Caco-2 (cell line): ENCODE measurements around the gene RAB28. TPM values are rescaled to one million over a fixed set of nuclear protein-coding genes. Genes with fewer than 3 reads are reported as not detected.

Experiments
- BruUV-seq: library from RNA; stranded (reverse); fragments of 400-500 nt; replicated peaks from 2 replicates; lab custom pipeline; 2021; lab: Mats Ljungman, UMichigan
- CTCF ChIA-PET: fragments of 300-600 bp; sonication (Branson Sonifier 250); formaldehyde crosslinking; loops from one replicate; lab custom pipeline; 2022; ENCODE audit warnings: antibody characterized with exemption; lab: Charles Lee
- POLR2A ChIA-PET: fragments of 300-600 bp; sonication (Branson Sonifier 250); formaldehyde crosslinking; loops from one replicate; lab custom pipeline; 2022; ENCODE audit warnings: antibody characterized with exemption; lab: Charles Lee
- DNase-seq, 2 experiments: peaks; one replicate each; pipeline versions ENCODE4 v3.0.0 to v3.0.0-alpha.2; 2020 to 2022
- H3K27me3 ChIP-seq: replicated peaks from 2 replicates; pipeline ENCODE4 v1.6.0; 2011; ENCODE audit warnings: low read length; ENCODE audit not compliant: control insufficient read depth, insufficient read depth
- H3K36me3 ChIP-seq: 2 replicates; pipeline ENCODE4 v1.5.1; 2011; ENCODE audit warnings: low read length; ENCODE audit not compliant: control insufficient read depth, insufficient read depth
- H3K4me1 ChIP-seq: fragments of 250-450 bp; sonication (Bioruptor Pico); 2 replicates; pipeline ENCODE4 v1.5.1; 2020; ENCODE audit warnings: mild to moderate bottlenecking
- H3K4me3 ChIP-seq: 2 replicates; pipeline ENCODE4 v1.5.1; 2011; ENCODE audit warnings: low read depth, mild to moderate bottlenecking, control low read depth, low read length
- H3K9me3 ChIP-seq: fragments of 250-450 bp; sonication (Bioruptor Pico); 2 replicates; pipeline ENCODE4 v1.5.1; 2020; ENCODE audit warnings: mild to moderate bottlenecking, moderate library complexity
- H3K27ac Mint-ChIP-seq: one replicate; pipeline ENCODE4 v1.8.0; 2022; ENCODE audit warnings: mixed read lengths; ENCODE audit not compliant: unreplicated experiment
- H3K27me3 Mint-ChIP-seq: one replicate; pipeline ENCODE4 v1.8.0; 2022; ENCODE audit warnings: mixed read lengths; ENCODE audit not compliant: insufficient read depth, unreplicated experiment
- H3K36me3 Mint-ChIP-seq: one replicate; pipeline ENCODE4 v1.8.0; 2022; ENCODE audit warnings: mild to moderate bottlenecking, mixed read lengths; ENCODE audit not compliant: insufficient read depth, unreplicated experiment
- H3K4me1 Mint-ChIP-seq: one replicate; pipeline ENCODE4 v1.8.0; 2022; ENCODE audit warnings: low read depth, mixed read lengths; ENCODE audit not compliant: unreplicated experiment
- H3K4me3 Mint-ChIP-seq: one replicate; pipeline ENCODE4 v1.8.0; 2022; ENCODE audit warnings: mild to moderate bottlenecking, moderate library complexity, mixed read lengths; ENCODE audit not compliant: unreplicated experiment
- H3K9me3 Mint-ChIP-seq: one replicate; pipeline ENCODE4 v1.8.0; 2022; ENCODE audit warnings: mixed read lengths; ENCODE audit not compliant: unreplicated experiment
- intact Hi-C: fragments of 100-400 bp; cut with micrococcal nuclease; formaldehyde crosslinking; loops from one replicate; pipeline ENCODE4 v1.10.0; 2022; ENCODE audit not compliant: unreplicated experiment
- total RNA-seq: library from RNA; stranded (reverse); gene quantifications from 2 replicates; pipeline ENCODE4 v1.2.3, GENCODE V29; 2022
- TF ChIP-seq, protein P1 (sequence below), 2 experiments: fragments of 200-600 bp in 1 of 2; IDR thresholded peaks; 1 replicate in 1 of 2; 2 replicates in 1 of 2; pipeline versions ENCODE4 v1.5.1 to v1.8.0; 2011 to 2022; ENCODE audit warnings: antibody characterized with exemption in 1 of 2, control low read depth in 1 of 2, inconsistent platforms in 1 of 2, low read depth in 1 of 2, low read length in 1 of 2, mild to moderate bottlenecking in 1 of 2, moderate library complexity in 1 of 2; ENCODE audit not compliant: insufficient read depth in 1 of 2, severe bottlenecking in 1 of 2, unreplicated experiment in 1 of 2

RAB28 gene
- total RNA-seq, 1 experiment from 2014 or later: 14.5 TPM

DNA sequence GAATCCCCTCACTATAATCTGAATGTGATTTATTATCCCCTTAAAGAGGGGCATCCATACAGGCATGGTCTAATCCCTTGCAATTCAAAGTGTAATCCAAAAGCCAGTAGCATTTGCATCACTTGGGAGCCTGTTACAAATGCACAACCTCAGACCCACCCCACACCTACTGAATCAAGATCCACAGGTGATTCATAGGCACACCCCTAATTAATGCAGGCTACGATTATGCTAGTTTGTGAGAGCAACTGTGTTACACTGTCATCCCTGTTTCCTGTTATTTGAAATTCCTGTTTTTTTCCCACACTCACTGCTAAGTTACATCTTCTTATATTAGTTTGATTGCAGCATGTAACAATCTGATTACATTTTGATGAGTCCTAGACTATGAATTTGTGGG lies 120.0 kb downstream of the RAB28 start:
- Mint-ChIP-seq H3K4me3 (no peak overlapping the region), H3K36me3 (peaks cover 6% of the 10 kb centered on the region), H3K4me1 (no peaks in the 10 kb centered on the region), H3K9me3 (no peaks in the 10 kb centered on the region), H3K27me3 (no peaks in the 10 kb centered on the region), H3K27ac (no peak overlapping the region)
- Histone ChIP-seq H3K9me3 (no peaks in the 10 kb centered on the region), H3K36me3 (no peaks in the 10 kb centered on the region), H3K4me3 (no peak overlapping the region), H3K4me1 (no peaks in the 10 kb centered on the region), H3K27me3 (no peaks in the 10 kb centered on the region)
- DNase-seq: no peak
- ChIA-PET POLR2A (no interaction called here), CTCF (no interaction called here)
- intact Hi-C loops: no loop called here
- BruUV-seq: no TSS peak
- TF ChIP-seq, protein P1, sequence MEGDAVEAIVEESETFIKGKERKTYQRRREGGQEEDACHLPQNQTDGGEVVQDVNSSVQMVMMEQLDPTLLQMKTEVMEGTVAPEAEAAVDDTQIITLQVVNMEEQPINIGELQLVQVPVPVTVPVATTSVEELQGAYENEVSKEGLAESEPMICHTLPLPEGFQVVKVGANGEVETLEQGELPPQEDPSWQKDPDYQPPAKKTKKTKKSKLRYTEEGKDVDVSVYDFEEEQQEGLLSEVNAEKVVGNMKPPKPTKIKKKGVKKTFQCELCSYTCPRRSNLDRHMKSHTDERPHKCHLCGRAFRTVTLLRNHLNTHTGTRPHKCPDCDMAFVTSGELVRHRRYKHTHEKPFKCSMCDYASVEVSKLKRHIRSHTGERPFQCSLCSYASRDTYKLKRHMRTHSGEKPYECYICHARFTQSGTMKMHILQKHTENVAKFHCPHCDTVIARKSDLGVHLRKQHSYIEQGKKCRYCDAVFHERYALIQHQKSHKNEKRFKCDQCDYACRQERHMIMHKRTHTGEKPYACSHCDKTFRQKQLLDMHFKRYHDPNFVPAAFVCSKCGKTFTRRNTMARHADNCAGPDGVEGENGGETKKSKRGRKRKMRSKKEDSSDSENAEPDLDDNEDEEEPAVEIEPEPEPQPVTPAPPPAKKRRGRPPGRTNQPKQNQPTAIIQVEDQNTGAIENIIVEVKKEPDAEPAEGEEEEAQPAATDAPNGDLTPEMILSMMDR (IDR thresholded peaks at IDR 0.05; ENCODE audit: insufficient read depth in 1 of 2, low read depth in 1 of 2, low read length in 1 of 2, severe bottlenecking in 1 of 2, unreplicated experiment in 1 of 2): no peak

DNA sequence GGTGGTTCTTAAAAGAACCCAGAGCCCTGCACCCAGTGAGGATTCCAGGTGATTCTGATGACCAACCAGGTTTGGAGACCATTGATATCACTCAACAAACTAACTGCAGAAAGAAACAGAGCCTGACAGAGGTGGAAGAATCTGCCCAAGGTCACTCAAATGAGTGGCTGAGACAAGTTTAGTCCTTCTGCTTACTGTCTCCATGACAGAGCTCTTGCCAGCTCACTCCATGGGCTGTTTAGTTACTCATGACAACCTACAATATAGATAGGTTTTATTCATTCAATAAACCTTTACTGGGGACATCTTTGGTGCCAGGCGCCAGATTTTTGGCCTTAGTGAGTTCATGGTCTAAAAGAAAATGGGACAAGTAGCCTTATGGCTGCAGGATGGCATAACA lies 124.3 kb downstream of the RAB28 start:
- Histone ChIP-seq H3K27me3 (no peaks in the 10 kb centered on the region), H3K4me1 (no peaks in the 10 kb centered on the region), H3K36me3 (no peaks in the 10 kb centered on the region), H3K4me3 (no peak overlapping the region), H3K9me3 (no peaks in the 10 kb centered on the region)
- no peaks in the 10 kb centered on the region for H3K9me3 Mint-ChIP-seq
- intact Hi-C loops: no loop called here
- ChIA-PET CTCF (no interaction called here), POLR2A (no interaction called here)
- TF ChIP-seq, protein P1 (IDR thresholded peaks at IDR 0.05; ENCODE audit: insufficient read depth in 1 of 2, low read depth in 1 of 2, low read length in 1 of 2, severe bottlenecking in 1 of 2, unreplicated experiment in 1 of 2): no peak
- no peak overlapping the region for H3K4me3 Mint-ChIP-seq
- H3K27me3 Mint-ChIP-seq: no peaks in the 10 kb centered on the region
- no TSS peak for BruUV-seq
- no peaks in the 10 kb centered on the region for H3K4me1 Mint-ChIP-seq
- H3K36me3 Mint-ChIP-seq: peaks cover 6% of the 10 kb centered on the region
- DNase-seq: no peak
- H3K27ac Mint-ChIP-seq: no peak overlapping the region

- H3K4me1 Mint-ChIP-seq: no peaks in the 10 kb centered on the region
- peaks cover 9% of the 10 kb centered on the region for H3K9me3 Mint-ChIP-seq
- BruUV-seq: no TSS peak
- intact Hi-C loops: no loop called here
- POLR2A ChIA-PET: no interaction called here
- Histone ChIP-seq H3K36me3 (no peaks in the 10 kb centered on the region), H3K9me3 (no peaks in the 10 kb centered on the region), H3K4me1 (no peaks in the 10 kb centered on the region), H3K27me3 (no peaks in the 10 kb centered on the region), H3K4me3 (no peak overlapping the region)
- TF ChIP-seq, protein P1 (IDR thresholded peaks at IDR 0.05; ENCODE audit: insufficient read depth in 1 of 2, low read depth in 1 of 2, low read length in 1 of 2, severe bottlenecking in 1 of 2, unreplicated experiment in 1 of 2): no peak
- peaks cover 5% of the 10 kb centered on the region for H3K36me3 Mint-ChIP-seq
- DNase-seq: no peak
- CTCF ChIA-PET: no interaction called here
- no peak overlapping the region for H3K4me3 Mint-ChIP-seq
- no peaks in the 10 kb centered on the region for H3K27me3 Mint-ChIP-seq
- no peak overlapping the region for H3K27ac Mint-ChIP-seq
Observed at GRCh38 chr4:13355111-13355880, 128.8 kb downstream of the RAB28 start.
